HepG2 (cell line): ENCODE results near the gene CNGA3. TPM values are rescaled to one million over a fixed set of nuclear protein-coding genes. Genes with fewer than 3 reads are reported as not detected.
A peak's percentile ranks its signal among the peaks of the same experiment; 100 is the strongest.

ENCODE experiments used
- ARNT2 ChIP-seq: sonication (generic); formaldehyde crosslinking; IDR thresholded peaks from 2 replicates; pipeline ENCODE4 v1.8.0; 2022; ENCODE audit warnings: mild to moderate bottlenecking, low read depth, missing genetic modification reagents, moderate library complexity
- FOSL1 ChIP-seq: sonication (generic); formaldehyde crosslinking; IDR thresholded peaks from 2 replicates; pipeline ENCODE4 v1.9.0; 2021; ENCODE audit warnings: missing genetic modification reagents, borderline replicate concordance
- GATAD2A ChIP-seq: IDR thresholded peaks from 2 replicates; pipeline ENCODE4 v1.6.1; 2016
- MBD4 ChIP-seq: IDR thresholded peaks from 2 replicates; pipeline ENCODE4 v1.6.1; 2012; ENCODE audit warnings: low read length, inconsistent platforms, borderline replicate concordance
- MEIS1 ChIP-seq: sonication (generic); formaldehyde crosslinking; IDR thresholded peaks from 2 replicates; pipeline ENCODE4 v1.9.0; 2021; ENCODE audit warnings: mild to moderate bottlenecking, missing genetic modification reagents, moderate library complexity, borderline replicate concordance
- MYC ChIP-seq: sonication (generic); formaldehyde crosslinking; IDR thresholded peaks from 2 replicates; pipeline ENCODE4 v1.9.0; 2021; ENCODE audit warnings: missing genetic modification reagents, borderline replicate concordance
- NCOR1 ChIP-seq: fragments of 200-600 bp; sonication (generic); IDR thresholded peaks from 2 replicates; pipeline ENCODE4 v1.7.0; 2017; ENCODE audit warnings: antibody characterized with exemption, low read length, borderline replicate concordance
- POLR2AphosphoS5 ChIP-seq: IDR thresholded peaks from 2 replicates; pipeline ENCODE4 v1.6.1; 2012; ENCODE audit warnings: low read depth, low read length
- REXO4 ChIP-seq: sonication (generic); formaldehyde crosslinking; IDR thresholded peaks from 2 replicates; pipeline ENCODE4 v1.8.0; 2022; ENCODE audit warnings: missing genetic modification reagents, mild to moderate bottlenecking, borderline replicate concordance
- ZNF3 ChIP-seq: IDR thresholded peaks from 2 replicates; pipeline ENCODE4 v1.7.0; 2017; ENCODE audit warnings: inconsistent platforms
- ZNF354B ChIP-seq: sonication (generic); formaldehyde crosslinking; IDR thresholded peaks from 2 replicates; pipeline ENCODE4 v1.8.0; 2022; ENCODE audit warnings: mild to moderate bottlenecking, missing genetic modification reagents
- polyA plus RNA-seq, 8 experiments: library from polyadenylated mRNA; depleted of rRNA in 3 of 8; stranded (reverse) in 7 of 8; unstranded in 1 of 8; fragments of >200 nt; fragmentation: Illumina TruSeq in 4 of 8; extraction: Trizol in 4 of 8; gene quantifications; 2 replicates each; pipeline versions ENCODE4 v1.2.1 to v1.2.3, GENCODE V29; 2011 to 2016; ENCODE audit warnings: low read depth in 4 of 8, missing spikeins in 1 of 8, mixed read lengths in 1 of 8; ENCODE audit not compliant: insufficient read depth in 1 of 8
- total RNA-seq, 5 experiments: library from RNA; depleted of rRNA; stranded (reverse); fragments of >200 nt; fragmentation: Illumina TruSeq; extraction: Trizol; gene quantifications; 2 replicates each; pipeline ENCODE4 v1.2.3, GENCODE V29; 2016; ENCODE audit warnings: low read depth in 1 of 5
- TF ChIP-seq, protein P1 (sequence below): sonication (generic); formaldehyde crosslinking; IDR thresholded peaks from 2 replicates; pipeline ENCODE4 v1.4.0; 2020; ENCODE audit warnings: missing genetic modification reagents, mild to moderate bottlenecking, borderline replicate concordance
- TF ChIP-seq, protein P2 (sequence below): sonication (generic); formaldehyde crosslinking; IDR thresholded peaks from 2 replicates; pipeline ENCODE4 v1.4.0; 2020; ENCODE audit warnings: missing genetic modification reagents
- TF ChIP-seq, protein P3 (sequence below): IDR thresholded peaks from 2 replicates; pipeline ENCODE4 v1.6.1; 2012; ENCODE audit warnings: low read length, improper control_type of control experiment
- TF ChIP-seq, protein P4 (sequence below): sonication (generic); formaldehyde crosslinking; IDR thresholded peaks from 2 replicates; pipeline ENCODE4 v1.5.0; 2020; ENCODE audit warnings: mild to moderate bottlenecking, missing genetic modification reagents

Gene CNGA3
- total and polyA plus RNA-seq, 2 of the 13 experiments (the other 11 are each of a cell fraction or from before 2014, with no cell fraction given) = not detected

DNA sequence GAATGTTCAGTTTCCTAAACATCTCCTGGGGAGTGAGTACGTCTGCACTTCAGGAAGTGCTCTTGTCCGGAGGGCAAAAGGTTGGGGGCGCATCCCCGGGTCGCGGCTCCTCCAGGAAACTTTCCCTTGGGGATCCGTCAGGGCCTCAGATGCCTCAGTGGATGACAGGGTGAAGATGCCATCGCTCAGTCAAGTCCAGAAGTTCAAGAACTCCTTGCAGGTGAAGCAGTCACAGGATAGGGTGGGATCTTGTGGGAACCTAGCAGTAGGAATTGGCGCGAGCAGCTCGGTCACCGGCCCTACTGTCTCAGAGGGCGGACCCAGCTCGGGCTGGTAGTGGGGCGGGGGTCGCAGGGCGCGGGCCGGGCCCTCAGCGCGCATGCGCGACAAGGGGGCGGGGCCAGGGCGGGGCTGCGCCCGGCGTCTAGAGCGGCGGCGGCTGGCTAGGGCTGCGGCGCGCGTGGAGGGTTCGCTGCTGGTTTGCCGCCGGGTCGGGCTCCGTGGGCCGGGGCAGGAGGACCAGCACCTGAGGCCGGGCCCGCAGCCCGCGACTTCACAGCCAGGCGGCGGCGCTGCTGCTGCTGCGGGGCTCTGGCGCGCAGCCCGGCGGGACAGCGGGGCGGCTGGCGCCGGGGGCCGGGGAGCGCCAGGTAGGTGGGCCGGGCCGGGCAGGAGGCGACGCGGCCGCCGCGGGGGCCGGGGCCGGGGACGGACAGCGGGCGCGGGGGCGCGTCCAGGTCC is 98.3 kb downstream of the CNGA3 start, which contains the start of gene INPP4A (continued):
- TF ChIP-seq, protein P1, sequence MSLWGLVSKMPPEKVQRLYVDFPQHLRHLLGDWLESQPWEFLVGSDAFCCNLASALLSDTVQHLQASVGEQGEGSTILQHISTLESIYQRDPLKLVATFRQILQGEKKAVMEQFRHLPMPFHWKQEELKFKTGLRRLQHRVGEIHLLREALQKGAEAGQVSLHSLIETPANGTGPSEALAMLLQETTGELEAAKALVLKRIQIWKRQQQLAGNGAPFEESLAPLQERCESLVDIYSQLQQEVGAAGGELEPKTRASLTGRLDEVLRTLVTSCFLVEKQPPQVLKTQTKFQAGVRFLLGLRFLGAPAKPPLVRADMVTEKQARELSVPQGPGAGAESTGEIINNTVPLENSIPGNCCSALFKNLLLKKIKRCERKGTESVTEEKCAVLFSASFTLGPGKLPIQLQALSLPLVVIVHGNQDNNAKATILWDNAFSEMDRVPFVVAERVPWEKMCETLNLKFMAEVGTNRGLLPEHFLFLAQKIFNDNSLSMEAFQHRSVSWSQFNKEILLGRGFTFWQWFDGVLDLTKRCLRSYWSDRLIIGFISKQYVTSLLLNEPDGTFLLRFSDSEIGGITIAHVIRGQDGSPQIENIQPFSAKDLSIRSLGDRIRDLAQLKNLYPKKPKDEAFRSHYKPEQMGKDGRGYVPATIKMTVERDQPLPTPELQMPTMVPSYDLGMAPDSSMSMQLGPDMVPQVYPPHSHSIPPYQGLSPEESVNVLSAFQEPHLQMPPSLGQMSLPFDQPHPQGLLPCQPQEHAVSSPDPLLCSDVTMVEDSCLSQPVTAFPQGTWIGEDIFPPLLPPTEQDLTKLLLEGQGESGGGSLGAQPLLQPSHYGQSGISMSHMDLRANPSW (CRISPR knock-in tag) = no peak
- TF ChIP-seq MBD4 (no peak), POLR2AphosphoS5 (peak; percentile 50; the same call in 1 of the 2 replicates), REXO4 (CRISPR knock-in tag) (no peak), GATAD2A (CRISPR knock-in tag) (peak; percentile 64), ZNF3 (CRISPR knock-in tag) (no peak), NCOR1 (no peak), MYC (CRISPR knock-in tag) (peak; percentile 63; the same call in 1 of the 2 replicates), MEIS1 (CRISPR knock-in tag) (no peak), FOSL1 (CRISPR knock-in tag) (no peak), ZNF354B (no peak), ARNT2 (peak; percentile 84; the same call in 1 of the 2 replicates)
- TF ChIP-seq, protein P2, sequence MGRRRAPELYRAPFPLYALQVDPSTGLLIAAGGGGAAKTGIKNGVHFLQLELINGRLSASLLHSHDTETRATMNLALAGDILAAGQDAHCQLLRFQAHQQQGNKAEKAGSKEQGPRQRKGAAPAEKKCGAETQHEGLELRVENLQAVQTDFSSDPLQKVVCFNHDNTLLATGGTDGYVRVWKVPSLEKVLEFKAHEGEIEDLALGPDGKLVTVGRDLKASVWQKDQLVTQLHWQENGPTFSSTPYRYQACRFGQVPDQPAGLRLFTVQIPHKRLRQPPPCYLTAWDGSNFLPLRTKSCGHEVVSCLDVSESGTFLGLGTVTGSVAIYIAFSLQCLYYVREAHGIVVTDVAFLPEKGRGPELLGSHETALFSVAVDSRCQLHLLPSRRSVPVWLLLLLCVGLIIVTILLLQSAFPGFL (CRISPR knock-in tag) = no peak
- TF ChIP-seq, protein P3, sequence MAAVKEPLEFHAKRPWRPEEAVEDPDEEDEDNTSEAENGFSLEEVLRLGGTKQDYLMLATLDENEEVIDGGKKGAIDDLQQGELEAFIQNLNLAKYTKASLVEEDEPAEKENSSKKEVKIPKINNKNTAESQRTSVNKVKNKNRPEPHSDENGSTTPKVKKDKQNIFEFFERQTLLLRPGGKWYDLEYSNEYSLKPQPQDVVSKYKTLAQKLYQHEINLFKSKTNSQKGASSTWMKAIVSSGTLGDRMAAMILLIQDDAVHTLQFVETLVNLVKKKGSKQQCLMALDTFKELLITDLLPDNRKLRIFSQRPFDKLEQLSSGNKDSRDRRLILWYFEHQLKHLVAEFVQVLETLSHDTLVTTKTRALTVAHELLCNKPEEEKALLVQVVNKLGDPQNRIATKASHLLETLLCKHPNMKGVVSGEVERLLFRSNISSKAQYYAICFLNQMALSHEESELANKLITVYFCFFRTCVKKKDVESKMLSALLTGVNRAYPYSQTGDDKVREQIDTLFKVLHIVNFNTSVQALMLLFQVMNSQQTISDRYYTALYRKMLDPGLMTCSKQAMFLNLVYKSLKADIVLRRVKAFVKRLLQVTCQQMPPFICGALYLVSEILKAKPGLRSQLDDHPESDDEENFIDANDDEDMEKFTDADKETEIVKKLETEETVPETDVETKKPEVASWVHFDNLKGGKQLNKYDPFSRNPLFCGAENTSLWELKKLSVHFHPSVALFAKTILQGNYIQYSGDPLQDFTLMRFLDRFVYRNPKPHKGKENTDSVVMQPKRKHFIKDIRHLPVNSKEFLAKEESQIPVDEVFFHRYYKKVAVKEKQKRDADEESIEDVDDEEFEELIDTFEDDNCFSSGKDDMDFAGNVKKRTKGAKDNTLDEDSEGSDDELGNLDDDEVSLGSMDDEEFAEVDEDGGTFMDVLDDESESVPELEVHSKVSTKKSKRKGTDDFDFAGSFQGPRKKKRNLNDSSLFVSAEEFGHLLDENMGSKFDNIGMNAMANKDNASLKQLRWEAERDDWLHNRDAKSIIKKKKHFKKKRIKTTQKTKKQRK = no peak
- TF ChIP-seq, protein P4, sequence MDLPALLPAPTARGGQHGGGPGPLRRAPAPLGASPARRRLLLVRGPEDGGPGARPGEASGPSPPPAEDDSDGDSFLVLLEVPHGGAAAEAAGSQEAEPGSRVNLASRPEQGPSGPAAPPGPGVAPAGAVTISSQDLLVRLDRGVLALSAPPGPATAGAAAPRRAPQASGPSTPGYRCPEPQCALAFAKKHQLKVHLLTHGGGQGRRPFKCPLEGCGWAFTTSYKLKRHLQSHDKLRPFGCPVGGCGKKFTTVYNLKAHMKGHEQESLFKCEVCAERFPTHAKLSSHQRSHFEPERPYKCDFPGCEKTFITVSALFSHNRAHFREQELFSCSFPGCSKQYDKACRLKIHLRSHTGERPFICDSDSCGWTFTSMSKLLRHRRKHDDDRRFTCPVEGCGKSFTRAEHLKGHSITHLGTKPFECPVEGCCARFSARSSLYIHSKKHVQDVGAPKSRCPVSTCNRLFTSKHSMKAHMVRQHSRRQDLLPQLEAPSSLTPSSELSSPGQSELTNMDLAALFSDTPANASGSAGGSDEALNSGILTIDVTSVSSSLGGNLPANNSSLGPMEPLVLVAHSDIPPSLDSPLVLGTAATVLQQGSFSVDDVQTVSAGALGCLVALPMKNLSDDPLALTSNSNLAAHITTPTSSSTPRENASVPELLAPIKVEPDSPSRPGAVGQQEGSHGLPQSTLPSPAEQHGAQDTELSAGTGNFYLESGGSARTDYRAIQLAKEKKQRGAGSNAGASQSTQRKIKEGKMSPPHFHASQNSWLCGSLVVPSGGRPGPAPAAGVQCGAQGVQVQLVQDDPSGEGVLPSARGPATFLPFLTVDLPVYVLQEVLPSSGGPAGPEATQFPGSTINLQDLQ (CRISPR knock-in tag) = 0 out of 2 replicates have a peak, but pooled peaks have one; percentile 15
